ENCODE measurements around the gene ATP10D.

DNA sequence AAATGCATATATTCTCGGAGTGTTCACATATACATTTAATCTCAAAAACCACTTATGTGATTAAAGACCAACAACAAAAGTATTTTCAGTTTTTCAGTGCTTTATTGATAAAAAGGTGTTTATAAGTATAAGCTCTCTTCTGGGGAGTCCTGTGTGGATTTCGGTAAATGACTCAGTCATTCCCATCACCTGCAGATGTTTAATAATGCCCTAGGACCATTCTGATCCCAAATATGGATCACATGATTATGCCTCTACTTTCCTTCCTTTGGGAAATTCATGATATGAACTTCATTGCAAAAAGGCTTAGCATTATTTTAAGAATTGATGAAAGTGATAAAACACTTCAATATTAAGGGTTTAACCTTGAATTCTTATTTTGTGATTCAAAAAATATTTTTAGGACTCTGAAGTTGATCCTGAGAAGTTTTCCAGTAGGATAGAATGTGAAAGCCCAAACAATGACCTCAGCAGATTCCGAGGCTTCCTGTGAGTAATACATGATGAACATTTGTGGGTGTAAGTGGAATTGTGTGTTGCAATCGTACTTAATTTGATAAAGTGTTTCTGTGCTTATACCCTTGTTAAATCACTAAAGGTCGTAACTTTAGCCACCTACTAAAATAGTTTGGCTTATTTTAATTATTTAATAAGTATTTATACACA, 40.2 kb downstream of the ATP10D start:
- no peak for TF ChIP-seq GATA2 (IDR thresholded peaks at IDR 0.05; ENCODE audit: low read depth, low read length)
- no peak for TF ChIP-seq GATA3 (IDR thresholded peaks at IDR 0.05; ENCODE audit: low read depth, low read length)

Measured in SH-SY5Y (cell line).